OCI-LY1 (cell line): ENCODE measurements around the gene NR2F1-AS1.

Experiments used
- H2AFZ ChIP-seq: fragments of 200-600 bp; sonication (generic), shearing (Covaris generic); 2 replicates; pipeline ENCODE4 v1.6.0; 2014; ENCODE audit warnings: antibody characterized with exemption, mild to moderate bottlenecking, low read length
- H3F3A ChIP-seq: fragments of 200-600 bp; sonication (generic), shearing (Covaris generic); 2 replicates; pipeline ENCODE4 v1.6.0; 2014; ENCODE audit warnings: mild to moderate bottlenecking, antibody characterized with exemption, low read length, moderate library complexity; ENCODE audit not compliant: insufficient read depth
- H3K27ac ChIP-seq: fragments of 200-600 bp; sonication (generic); 2 replicates; pipeline ENCODE4 v1.5.1; 2014; ENCODE audit warnings: low read length, mixed run types, mild to moderate bottlenecking, low read depth; ENCODE audit not compliant: poor library complexity, severe bottlenecking
- H3K27me3 ChIP-seq: fragments of 200-600 bp; sonication (generic); 2 replicates; pipeline ENCODE4 v1.6.0; 2014; ENCODE audit warnings: antibody characterized with exemption, mild to moderate bottlenecking, low read length, moderate library complexity; ENCODE audit not compliant: insufficient read depth
- H3K36me3 ChIP-seq: fragments of 200-600 bp; sonication (generic); 2 replicates; pipeline ENCODE4 v1.6.1; 2014; ENCODE audit warnings: mild to moderate bottlenecking, antibody characterized with exemption, low read length, moderate library complexity, mixed read lengths; ENCODE audit not compliant: insufficient read depth
- H3K4me1 ChIP-seq: fragments of 200-600 bp; sonication (generic); 2 replicates; pipeline ENCODE4 v1.5.1; 2014; ENCODE audit warnings: mild to moderate bottlenecking, low read length, moderate library complexity; ENCODE audit not compliant: insufficient read depth, severe bottlenecking
- H3K4me2 ChIP-seq: fragments of 200-600 bp; sonication (generic), shearing (Covaris generic); 2 replicates; pipeline ENCODE4 v1.6.1; 2014; ENCODE audit warnings: low read length
- H3K4me3 ChIP-seq: fragments of 200-600 bp; sonication (generic); 2 replicates; pipeline ENCODE4 v1.5.1; 2014; ENCODE audit warnings: low read length, low read depth, mild to moderate bottlenecking, mixed read lengths; ENCODE audit not compliant: poor library complexity, severe bottlenecking
- H3K79me2 ChIP-seq: fragments of 200-600 bp; shearing (Covaris generic); 2 replicates; pipeline ENCODE4 v1.6.1; 2016; ENCODE audit warnings: mixed run types, low read length, mixed read lengths; ENCODE audit not compliant: insufficient read depth
- H3K9ac ChIP-seq: fragments of 200-600 bp; sonication (generic), shearing (Covaris generic); 2 replicates; pipeline ENCODE4 v1.6.1; 2014; ENCODE audit warnings: mild to moderate bottlenecking, low read length, mixed read lengths
- H3K9me2 ChIP-seq: fragments of 200-600 bp; sonication (generic), shearing (Covaris generic); 2 replicates; pipeline ENCODE4 v1.6.1; 2014; ENCODE audit warnings: low read depth, mild to moderate bottlenecking, low read length, mixed read lengths
- H3K9me3 ChIP-seq: fragments of 200-600 bp; shearing (Covaris generic); 2 replicates; pipeline ENCODE4 v1.6.1; 2014; ENCODE audit warnings: low read length, mixed read lengths
- H4K20me1 ChIP-seq: fragments of 200-600 bp; sonication (generic), shearing (Covaris generic); 2 replicates; pipeline ENCODE4 v1.6.0; 2016; ENCODE audit warnings: mild to moderate bottlenecking, low read length; ENCODE audit not compliant: insufficient read depth
- EZH2 ChIP-seq: fragments of 200-600 bp; sonication (generic), shearing (Covaris generic); IDR thresholded peaks from 2 replicates; pipeline ENCODE4 v1.8.0; 2017; ENCODE audit warnings: borderline replicate concordance, mixed run types, mild to moderate bottlenecking, antibody characterized with exemption, low read length, moderate library complexity, mixed read lengths
- TF ChIP-seq, protein P1 (sequence below): fragments of 200-600 bp; sonication (generic), shearing (Covaris generic); IDR thresholded peaks from 2 replicates; pipeline ENCODE4 v1.5.1; 2017; ENCODE audit warnings: mild to moderate bottlenecking, antibody characterized with exemption, low read length, moderate library complexity, mixed read lengths

The NR2F1-AS1 gene

DNA sequence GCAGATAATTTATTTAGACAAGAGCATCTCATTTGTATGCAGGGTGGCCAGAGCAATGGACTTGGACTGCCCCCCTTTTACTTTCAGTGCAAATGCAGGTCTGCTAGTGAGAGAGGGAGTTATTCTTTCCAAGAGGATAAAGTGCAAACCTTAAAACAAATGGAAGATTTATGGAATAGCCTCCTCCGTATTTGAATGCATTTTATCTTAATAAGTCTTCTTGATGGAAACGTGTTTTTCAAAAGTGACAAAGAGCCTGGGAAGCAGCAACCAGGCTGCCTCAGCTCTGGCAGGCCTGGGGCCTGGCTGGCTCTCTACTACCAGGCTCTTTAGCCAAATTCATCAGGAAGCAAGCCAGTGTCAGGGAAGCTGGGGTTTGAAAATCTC lies 8.8 kb upstream of the NR2F1-AS1 start:
- no peak overlapping the region for H3K4me3 ChIP-seq
- H3K9ac ChIP-seq = no peak overlapping the region
- H3K4me1 ChIP-seq = peaks cover 20% of the 10 kb centered on the region
- TF ChIP-seq, protein P1, sequence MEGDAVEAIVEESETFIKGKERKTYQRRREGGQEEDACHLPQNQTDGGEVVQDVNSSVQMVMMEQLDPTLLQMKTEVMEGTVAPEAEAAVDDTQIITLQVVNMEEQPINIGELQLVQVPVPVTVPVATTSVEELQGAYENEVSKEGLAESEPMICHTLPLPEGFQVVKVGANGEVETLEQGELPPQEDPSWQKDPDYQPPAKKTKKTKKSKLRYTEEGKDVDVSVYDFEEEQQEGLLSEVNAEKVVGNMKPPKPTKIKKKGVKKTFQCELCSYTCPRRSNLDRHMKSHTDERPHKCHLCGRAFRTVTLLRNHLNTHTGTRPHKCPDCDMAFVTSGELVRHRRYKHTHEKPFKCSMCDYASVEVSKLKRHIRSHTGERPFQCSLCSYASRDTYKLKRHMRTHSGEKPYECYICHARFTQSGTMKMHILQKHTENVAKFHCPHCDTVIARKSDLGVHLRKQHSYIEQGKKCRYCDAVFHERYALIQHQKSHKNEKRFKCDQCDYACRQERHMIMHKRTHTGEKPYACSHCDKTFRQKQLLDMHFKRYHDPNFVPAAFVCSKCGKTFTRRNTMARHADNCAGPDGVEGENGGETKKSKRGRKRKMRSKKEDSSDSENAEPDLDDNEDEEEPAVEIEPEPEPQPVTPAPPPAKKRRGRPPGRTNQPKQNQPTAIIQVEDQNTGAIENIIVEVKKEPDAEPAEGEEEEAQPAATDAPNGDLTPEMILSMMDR = no peak
- TF ChIP-seq EZH2 = no peak
- H3K27ac ChIP-seq = no peak overlapping the region
- H3K9me2 ChIP-seq = no peaks in the 10 kb centered on the region
- no peaks in the 10 kb centered on the region for H4K20me1 ChIP-seq
- H3K27me3 ChIP-seq = no peaks in the 10 kb centered on the region
- H2AFZ ChIP-seq = no peak overlapping the region
- H3K4me2 ChIP-seq = no peak overlapping the region
- H3K79me2 ChIP-seq = no peaks in the 10 kb centered on the region
- H3K36me3 ChIP-seq = no peaks in the 10 kb centered on the region; the same call in 1 of the 2 replicates
- no peaks in the 10 kb centered on the region for H3K9me3 ChIP-seq
- no peaks in the 10 kb centered on the region for H3F3A ChIP-seq

DNA sequence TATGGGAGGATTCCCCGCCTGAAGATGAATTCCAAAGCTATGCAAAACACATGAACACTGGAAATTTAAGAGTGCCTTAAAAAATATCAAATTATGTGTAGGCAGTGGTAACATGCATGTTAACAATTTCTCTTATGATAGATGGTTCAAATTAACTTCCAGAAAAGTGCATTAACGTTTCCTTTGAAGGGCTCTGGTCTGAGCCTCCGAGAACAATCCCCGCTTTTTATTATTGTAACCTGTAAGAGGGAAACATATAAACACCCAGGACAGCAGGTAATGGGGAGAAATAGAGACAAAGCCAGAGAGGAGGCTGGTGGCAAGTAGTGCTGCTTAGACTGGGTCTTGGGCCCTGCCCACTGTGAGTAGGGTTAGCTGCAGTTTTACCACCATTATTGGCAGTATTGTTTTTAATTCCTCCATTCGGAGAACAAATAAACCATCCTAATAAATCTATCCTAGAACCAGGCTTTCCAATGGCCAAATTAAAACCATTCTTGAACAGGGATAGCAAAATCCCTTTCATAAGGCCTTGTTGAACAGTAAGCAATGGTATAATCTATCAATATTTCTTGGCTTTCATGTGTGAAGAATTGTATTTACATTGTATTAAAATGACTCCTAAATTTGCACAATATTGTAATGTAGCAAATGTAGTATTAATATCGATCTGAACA lies 8.3 kb upstream of the NR2F1-AS1 start:
- no peaks in the 10 kb centered on the region for H3F3A ChIP-seq
- no peak for TF ChIP-seq EZH2
- TF ChIP-seq, protein P1 = no peak
- H3K4me2 ChIP-seq = no peak overlapping the region
- H2AFZ ChIP-seq = no peak overlapping the region
- no peaks in the 10 kb centered on the region for H3K9me2 ChIP-seq
- H3K36me3 ChIP-seq = no peaks in the 10 kb centered on the region; the same call in 1 of the 2 replicates
- no peak overlapping the region for H3K9ac ChIP-seq
- H3K4me1 ChIP-seq = peaks cover 20% of the 10 kb centered on the region
- no peaks in the 10 kb centered on the region for H3K27me3 ChIP-seq
- H3K4me3 ChIP-seq = no peak overlapping the region
- H3K27ac ChIP-seq = no peak overlapping the region
- H3K9me3 ChIP-seq = no peaks in the 10 kb centered on the region
- no peaks in the 10 kb centered on the region for H4K20me1 ChIP-seq
- no peaks in the 10 kb centered on the region for H3K79me2 ChIP-seq

DNA sequence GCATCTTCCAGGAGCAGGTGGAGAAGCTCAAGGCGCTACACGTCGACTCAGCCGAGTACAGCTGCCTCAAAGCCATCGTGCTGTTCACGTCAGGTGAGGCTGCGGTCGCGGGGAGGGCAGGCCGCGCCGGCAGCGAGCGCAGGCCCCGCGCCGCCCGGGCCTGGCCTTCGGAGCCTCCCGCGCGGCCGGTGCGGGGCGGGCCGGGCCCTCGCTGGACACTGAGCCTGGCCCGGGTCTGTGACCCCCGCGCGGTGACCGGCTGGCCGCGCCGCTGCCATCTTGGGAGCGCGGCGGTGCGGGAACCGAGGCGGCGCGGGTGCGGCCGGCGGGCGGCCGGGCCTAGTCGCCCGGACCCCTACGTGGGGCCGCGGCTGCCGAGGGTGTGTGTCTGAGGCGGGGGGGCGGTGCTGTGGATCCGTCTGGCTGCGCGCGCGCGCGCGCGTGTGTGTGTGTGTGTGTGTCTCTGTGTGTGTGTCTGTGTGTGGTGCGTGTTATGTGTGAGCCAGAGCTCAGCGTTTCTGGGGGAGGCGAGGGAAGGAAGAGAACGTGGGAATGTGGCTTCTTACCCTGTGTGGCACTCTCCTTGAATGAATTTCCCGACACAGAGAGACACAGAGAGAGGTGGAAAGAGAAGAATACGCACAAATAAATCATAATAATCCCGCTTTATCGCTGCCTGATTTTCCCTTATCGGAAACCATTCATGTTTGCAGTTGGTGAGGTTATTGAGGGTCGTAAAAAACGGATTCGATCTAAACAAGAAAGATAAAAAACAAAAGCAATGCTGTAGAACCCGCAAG lies 7.5 kb upstream of the NR2F1-AS1 start:
- Histone ChIP-seq H3K79me2 (no peaks in the 10 kb centered on the region), H3K4me3 (no peak overlapping the region), H3K36me3 (no peaks in the 10 kb centered on the region; the same call in 1 of the 2 replicates), H3F3A (no peaks in the 10 kb centered on the region), H2AFZ (no peak overlapping the region), H4K20me1 (no peaks in the 10 kb centered on the region), H3K27me3 (no peaks in the 10 kb centered on the region), H3K9me3 (no peaks in the 10 kb centered on the region), H3K9ac (no peak overlapping the region), H3K9me2 (no peaks in the 10 kb centered on the region), H3K4me1 (peaks cover 23% of the 10 kb centered on the region), H3K4me2 (no peak overlapping the region), H3K27ac (no peak overlapping the region)
- TF ChIP-seq EZH2 = no peak
- TF ChIP-seq, protein P1 = no peak
